IPS-20b (cell line): ENCODE data around the gene WDCP.
A peak's percentile ranks its signal among the peaks of the same experiment; 100 is the strongest.

Experiments
- H3K27ac ChIP-seq: one replicate; pipeline ENCODE4 v1.5.1; 2013; ENCODE audit warnings: low read length
- H3K27me3 ChIP-seq: 2 replicates; pipeline ENCODE4 v1.6.1; 2013; ENCODE audit warnings: mild to moderate bottlenecking, low read length, inconsistent platforms; ENCODE audit not compliant: insufficient read depth
- H3K36me3 ChIP-seq: 2 replicates; pipeline ENCODE4 v1.6.1; 2013; ENCODE audit warnings: low read depth, mild to moderate bottlenecking, inconsistent platforms, low read length, moderate library complexity; ENCODE audit not compliant: insufficient read depth
- H3K4me1 ChIP-seq: 2 replicates; pipeline ENCODE4 v1.6.1; 2013; ENCODE audit warnings: mild to moderate bottlenecking, control low read depth, inconsistent platforms, low read length, moderate library complexity; ENCODE audit not compliant: insufficient read depth
- H3K4me3 ChIP-seq: 2 replicates; pipeline ENCODE4 v1.5.1; 2013; ENCODE audit warnings: mild to moderate bottlenecking, low read length, inconsistent platforms
- H3K9ac ChIP-seq: 2 replicates; pipeline ENCODE4 v1.6.1; 2013; ENCODE audit warnings: low read depth, mild to moderate bottlenecking, inconsistent platforms, low read length, moderate library complexity
- H3K9me3 ChIP-seq: 2 replicates; pipeline ENCODE4 v1.6.1; 2013; ENCODE audit warnings: mild to moderate bottlenecking, low read depth, low read length, inconsistent platforms; ENCODE audit not compliant: insufficient read depth

Gene WDCP

GRCh38 chr2:24080701-24081100, 33.5 kb upstream of the WDCP start:
- no peak overlapping the region for H3K27ac ChIP-seq
- no peaks in the 10 kb centered on the region for H3K9me3 ChIP-seq
- no peak overlapping the region for H3K4me3 ChIP-seq
- H3K9ac ChIP-seq = no peak overlapping the region
- peaks cover 39% of the 10 kb centered on the region for H3K36me3 ChIP-seq
- peaks cover 8% of the 10 kb centered on the region; the same call in 1 of the 2 replicates for H3K4me1 ChIP-seq
- no peaks in the 10 kb centered on the region for H3K27me3 ChIP-seq

DNA sequence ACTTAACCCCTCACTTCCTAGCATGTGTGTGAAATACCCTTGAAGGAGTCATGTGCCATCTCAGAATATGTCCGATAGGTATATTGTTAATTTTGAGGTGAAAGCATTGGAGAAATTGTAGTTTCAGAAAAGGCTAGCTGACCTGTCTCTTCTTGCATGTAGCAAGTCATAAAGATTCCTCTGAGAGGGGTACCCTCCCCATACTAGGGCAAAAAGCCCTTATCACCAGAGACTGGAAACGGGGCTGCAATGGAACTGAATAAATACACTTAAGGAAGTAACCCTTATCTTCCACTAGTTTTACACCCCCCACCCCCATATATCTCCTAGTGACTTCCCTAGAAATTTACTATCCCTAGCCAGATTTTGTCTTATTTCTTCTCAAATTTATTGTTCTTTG, 30.7 kb upstream of the WDCP start:
- Histone ChIP-seq H3K9ac (peak overlapping the region; percentile 78; the same call in 1 of the 2 replicates), H3K4me3 (peak overlapping the region; percentile 96), H3K27me3 (no peaks in the 10 kb centered on the region), H3K27ac (no peak overlapping the region), H3K36me3 (peaks cover 49% of the 10 kb centered on the region), H3K4me1 (peaks cover 3% of the 10 kb centered on the region; the same call in 1 of the 2 replicates), H3K9me3 (no peaks in the 10 kb centered on the region)

DNA sequence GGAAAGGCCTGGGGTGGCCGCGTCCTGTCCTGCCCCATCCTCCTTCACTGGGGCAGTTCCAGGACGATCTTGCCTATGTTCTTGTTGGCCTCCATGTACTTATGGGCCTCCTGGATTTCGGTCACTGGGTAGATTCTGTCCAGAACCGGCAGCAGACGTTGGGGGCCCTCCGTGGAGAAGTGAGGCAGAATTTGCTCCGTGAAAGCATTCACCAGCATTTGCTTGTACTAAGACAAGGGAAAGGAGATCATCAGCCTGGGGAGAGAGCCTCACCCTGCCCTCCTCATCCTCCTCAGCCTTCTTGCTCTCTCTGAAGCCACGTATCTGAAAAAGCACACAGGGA, 30.3 kb upstream of the WDCP start:
- Histone ChIP-seq H3K27me3 (no peaks in the 10 kb centered on the region), H3K9ac (peak overlapping the region; percentile 78; the same call in 1 of the 2 replicates), H3K4me1 (peaks cover 3% of the 10 kb centered on the region; the same call in 1 of the 2 replicates), H3K27ac (no peak overlapping the region), H3K9me3 (no peaks in the 10 kb centered on the region), H3K36me3 (peaks cover 49% of the 10 kb centered on the region), H3K4me3 (peak overlapping the region; percentile 96)

GRCh38 chr2:24076849-24077534, 29.8 kb upstream of the WDCP start:
- Histone ChIP-seq H3K4me3 (peak overlapping the region; percentile 96), H3K9ac (peak overlapping the region; percentile 78; the same call in 1 of the 2 replicates), H3K27me3 (no peaks in the 10 kb centered on the region), H3K9me3 (no peaks in the 10 kb centered on the region), H3K4me1 (peaks cover 3% of the 10 kb centered on the region; the same call in 1 of the 2 replicates), H3K27ac (no peak overlapping the region), H3K36me3 (peaks cover 48% of the 10 kb centered on the region)

GRCh38 chr2:24075915-24076848, 29.0 kb upstream of the WDCP start, which contains the start of gene SF3B6:
TSS of gene SF3B6 (minus strand) at chr2:24076326. CDS start at chr2:24076229, 97 bp downstream.
- Histone ChIP-seq H3K27ac (no peak within 1 kb of the TSS), H3K4me3 (peak within 1 kb of the TSS; percentile 96), H3K36me3 (peaks cover 48% of the 10 kb centered on the region), H3K9ac (peak within 1 kb of the TSS; percentile 92), H3K4me1 (peaks cover 3% of the 10 kb centered on the region; the same call in 1 of the 2 replicates), H3K27me3 (no peaks in the 10 kb centered on the region), H3K9me3 (no peaks in the 10 kb centered on the region)

GRCh38 chr2:24075259-24075658, 28.1 kb upstream of the WDCP start:
- peaks cover 47% of the 10 kb centered on the region for H3K36me3 ChIP-seq
- no peaks in the 10 kb centered on the region for H3K27me3 ChIP-seq
- H3K27ac ChIP-seq = no peak overlapping the region
- no peaks in the 10 kb centered on the region for H3K9me3 ChIP-seq
- H3K4me1 ChIP-seq = peaks cover 3% of the 10 kb centered on the region; the same call in 1 of the 2 replicates
- H3K9ac ChIP-seq = peak overlapping the region; percentile 92; the same call in 1 of the 2 replicates
- H3K4me3 ChIP-seq = peak overlapping the region; percentile 96

- Histone ChIP-seq H3K4me1 (peaks cover 3% of the 10 kb centered on the region; the same call in 1 of the 2 replicates), H3K9me3 (no peaks in the 10 kb centered on the region), H3K36me3 (peaks cover 47% of the 10 kb centered on the region), H3K9ac (no peak overlapping the region), H3K27me3 (no peaks in the 10 kb centered on the region), H3K4me3 (no peak overlapping the region), H3K27ac (no peak overlapping the region)
Observed at GRCh38 chr2:24073816-24074215, 26.6 kb upstream of the WDCP start.

- Histone ChIP-seq H3K27me3 (no peaks in the 10 kb centered on the region), H3K36me3 (peaks cover 58% of the 10 kb centered on the region), H3K4me3 (no peak overlapping the region), H3K9ac (no peak overlapping the region), H3K4me1 (no peaks in the 10 kb centered on the region), H3K9me3 (no peaks in the 10 kb centered on the region), H3K27ac (no peak overlapping the region)
Observed at GRCh38 chr2:24072259-24072658, 25.1 kb upstream of the WDCP start.

DNA sequence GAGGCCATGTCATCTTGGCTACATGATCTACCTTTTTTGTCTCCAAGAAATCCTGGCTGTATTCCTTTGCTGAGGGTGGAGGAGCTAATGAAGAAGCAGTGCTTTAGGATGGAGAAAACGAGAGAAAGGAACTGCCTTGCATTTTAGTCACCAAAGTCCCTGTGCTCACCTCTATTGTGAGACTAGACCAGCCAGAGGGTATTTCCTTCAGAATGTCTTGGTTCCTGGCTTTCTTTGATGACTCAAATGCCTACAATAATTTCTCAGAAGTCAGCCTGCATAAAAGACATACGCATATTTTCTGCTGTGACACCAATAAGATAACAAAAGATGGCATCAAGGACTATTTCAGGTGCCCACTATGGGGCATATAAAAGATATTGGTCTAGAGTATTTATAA, 18.1 kb upstream of the WDCP start:
- Histone ChIP-seq H3K9ac (no peak overlapping the region), H3K27ac (no peak overlapping the region), H3K36me3 (peaks cover 75% of the 10 kb centered on the region), H3K27me3 (no peaks in the 10 kb centered on the region), H3K9me3 (no peaks in the 10 kb centered on the region), H3K4me3 (no peak overlapping the region), H3K4me1 (no peaks in the 10 kb centered on the region)

DNA sequence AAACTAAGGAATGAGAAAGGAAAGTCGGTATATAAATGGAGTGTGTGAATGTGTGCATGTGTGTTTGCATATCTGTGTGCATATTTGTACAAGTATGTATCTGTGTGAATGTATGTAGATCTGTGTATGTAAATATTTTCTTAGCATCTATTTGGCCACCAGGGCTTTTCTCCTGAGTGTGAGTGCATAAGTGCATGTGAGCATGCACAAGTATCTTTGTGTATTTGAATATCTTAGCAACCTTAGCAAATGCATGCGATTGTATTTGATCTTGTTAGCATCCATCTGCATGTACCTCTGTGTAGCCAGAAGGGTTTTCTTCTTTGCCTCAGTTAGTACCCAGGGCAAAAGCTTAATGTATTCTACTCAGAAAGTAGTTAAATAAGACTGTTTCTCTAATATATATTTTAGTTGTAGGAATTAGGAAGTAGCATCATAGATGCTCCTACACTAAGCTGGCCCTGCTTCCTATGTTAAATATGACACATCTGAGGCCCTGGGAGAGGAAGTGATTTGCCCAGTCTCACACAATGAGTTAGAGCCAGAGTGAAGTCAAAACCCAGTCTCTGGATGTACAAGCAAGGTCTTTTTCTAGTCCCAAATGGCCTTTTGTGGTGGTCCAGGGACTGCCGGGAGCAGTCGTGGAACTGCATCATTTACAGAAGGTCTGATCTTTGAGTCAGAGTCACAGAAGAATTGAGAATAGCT, 11.5 kb upstream of the WDCP start:
- no peak overlapping the region for H3K27ac ChIP-seq
- no peak overlapping the region for H3K4me3 ChIP-seq
- no peak overlapping the region for H3K9ac ChIP-seq
- H3K9me3 ChIP-seq = no peaks in the 10 kb centered on the region
- no peaks in the 10 kb centered on the region for H3K27me3 ChIP-seq
- H3K36me3 ChIP-seq = peaks cover 38% of the 10 kb centered on the region
- no peaks in the 10 kb centered on the region for H3K4me1 ChIP-seq

GRCh38 chr2:24055750-24056149, 8.6 kb upstream of the WDCP start:
- no peak overlapping the region for H3K4me3 ChIP-seq

More at GRCh38 chr2:24055750-24056149, 8.6 kb upstream of the WDCP start:
- peaks cover 1% of the 10 kb centered on the region; the same call in 1 of the 2 replicates for H3K27me3 ChIP-seq
- H3K27ac ChIP-seq = no peak overlapping the region
- H3K9ac ChIP-seq = no peak overlapping the region
- H3K36me3 ChIP-seq = peaks cover 19% of the 10 kb centered on the region; the same call in 1 of the 2 replicates
- no peaks in the 10 kb centered on the region for H3K9me3 ChIP-seq
- H3K4me1 ChIP-seq = no peaks in the 10 kb centered on the region; the same call in 1 of the 2 replicates
